OCI-LY7 (cell line): Measurements from ENCODE around the gene MTFP1. TPM values are rescaled to one million over a fixed set of nuclear protein-coding genes. Genes with fewer than 3 reads are reported as not detected.

Source experiments
- BruUV-seq: library from RNA; stranded (reverse); fragments of 400-500 nt; replicated peaks from 2 replicates; lab custom pipeline; 2021; lab: Mats Ljungman, UMichigan
- CTCF ChIA-PET: fragments of 300-600 bp; sonication (Branson Sonifier 250); formaldehyde crosslinking; loops from one replicate; lab custom pipeline; 2022; ENCODE audit warnings: antibody characterized with exemption; ENCODE audit not compliant: unreplicated experiment; lab: Charles Lee
- POLR2A ChIA-PET: fragments of 300-600 bp; sonication (Branson Sonifier 250); formaldehyde crosslinking; loops from one replicate; lab custom pipeline; 2022; ENCODE audit warnings: antibody characterized with exemption; lab: Charles Lee
- DNase-seq: peaks from one replicate; pipeline ENCODE4 v3.0.0-alpha.2; 2015; ENCODE audit warnings: low spot score
- H2AFZ ChIP-seq: fragments of 200-600 bp; sonication (generic), shearing (Covaris generic); 2 replicates; pipeline ENCODE4 v1.6.1; 2014; ENCODE audit warnings: mild to moderate bottlenecking, antibody characterized with exemption, low read length, moderate library complexity
- H3K27ac ChIP-seq: fragments of 200-600 bp; sonication (generic); 2 replicates; pipeline ENCODE4 v1.5.1; 2014; ENCODE audit warnings: mixed run types, low read depth, mild to moderate bottlenecking, moderate library complexity, low read length, inconsistent platforms; ENCODE audit not compliant: poor library complexity, severe bottlenecking
- H3K36me3 ChIP-seq: fragments of 200-600 bp; sonication (generic); 2 replicates; pipeline ENCODE4 v1.6.1; 2014; ENCODE audit warnings: mild to moderate bottlenecking, antibody characterized with exemption, low read length, moderate library complexity, mixed read lengths; ENCODE audit not compliant: insufficient read depth
- H3K4me1 ChIP-seq: fragments of 200-600 bp; sonication (generic); 2 replicates; pipeline ENCODE4 v1.5.1; 2014; ENCODE audit warnings: mild to moderate bottlenecking, low read length; ENCODE audit not compliant: insufficient read depth, poor library complexity, severe bottlenecking
- H3K4me2 ChIP-seq: fragments of 200-600 bp; sonication (generic); 2 replicates; pipeline ENCODE4 v1.6.1; 2014; ENCODE audit warnings: mild to moderate bottlenecking, low read length
- H3K4me3 ChIP-seq: fragments of 200-600 bp; sonication (generic); 2 replicates; pipeline ENCODE4 v1.5.1; 2014; ENCODE audit warnings: mild to moderate bottlenecking, low read depth, low read length; ENCODE audit not compliant: poor library complexity, severe bottlenecking
- H3K79me2 ChIP-seq: fragments of 200-600 bp; sonication (generic); 2 replicates; pipeline ENCODE4 v1.6.1; 2016; ENCODE audit warnings: low read depth, mild to moderate bottlenecking, low read length, moderate library complexity, mixed read lengths; ENCODE audit not compliant: insufficient read depth
- H3K9me2 ChIP-seq: fragments of 200-600 bp; sonication (generic); 2 replicates; pipeline ENCODE4 v1.6.1; 2016; ENCODE audit warnings: mild to moderate bottlenecking, low read length, mixed read lengths; ENCODE audit not compliant: insufficient read depth
- H3K9me3 ChIP-seq: fragments of 200-600 bp; sonication (generic); 2 replicates; pipeline ENCODE4 v1.6.1; 2014; ENCODE audit warnings: mild to moderate bottlenecking, mixed run types, low read length, mixed read lengths
- H4K20me1 ChIP-seq: fragments of 200-600 bp; sonication (generic); 2 replicates; pipeline ENCODE4 v1.6.1; 2014; ENCODE audit warnings: mild to moderate bottlenecking, antibody characterized with exemption, low read length, moderate library complexity, mixed read lengths; ENCODE audit not compliant: insufficient read depth
- CTCF ChIP-seq: fragments of 200-600 bp; sonication (generic); conservative IDR thresholded peaks from 2 replicates; pipeline ENCODE4 v1.5.1; 2014; ENCODE audit warnings: mild to moderate bottlenecking, antibody characterized with exemption, low read length, moderate library complexity, mixed read lengths
- EZH2phosphoT487 ChIP-seq: fragments of 200-600 bp; sonication (generic); IDR thresholded peaks from 2 replicates; pipeline ENCODE4 v1.6.1; 2018; ENCODE audit warnings: low read depth, borderline replicate concordance, mild to moderate bottlenecking, mixed run types, antibody characterized with exemption, low read length, moderate library complexity, mixed read lengths
- intact Hi-C: fragments of 100-400 bp; cut with micrococcal nuclease; formaldehyde crosslinking; loops from one replicate; pipeline ENCODE4 v1.10.0; 2022; ENCODE audit not compliant: unreplicated experiment
- total RNA-seq, 2 experiments: library from RNA; depleted of rRNA in 1 of 2; stranded (reverse); fragments of >200 nt in 1 of 2; shearing (Covaris generic) in 1 of 2; gene quantifications; 2 replicates each; pipeline ENCODE4 v1.2.3, GENCODE V29; 2014 to 2022

The MTFP1 gene
- total RNA-seq, 2 experiments from 2014 or later, result 81.9 to 83.2 TPM

GRCh38 chr22:30425327-30425615, 297 bp upstream of the MTFP1 start:
- H3K27ac ChIP-seq, result peak overlapping the region; percentile 75
- no peaks in the 10 kb centered on the region for H3K9me2 ChIP-seq
- intact Hi-C loops, result loop anchor here (10.0 kb wide), 2 partner anchors 1040 to 1160 kb away; partner anchors contain the start of genes AP1B1, EWSR1 and RHBDD3
- H3K9me3 ChIP-seq, result no peaks in the 10 kb centered on the region
- no peaks in the 10 kb centered on the region for H4K20me1 ChIP-seq
- DNase-seq, result no peak
- peak overlapping the region; percentile 85 for H2AFZ ChIP-seq
- ChIA-PET CTCF (interaction anchor here (1.5 to 2.1 kb wide), 2 partner anchors 34 to 137 kb away, joined by 5 read pairs; no protein-coding TSS in a partner anchor), POLR2A (interaction anchor here (0.6 to 5.5 kb wide), 7 partner anchors 10 to 193 kb away, joined by 3 to 48 read pairs (median 7); no protein-coding TSS in a partner anchor)
- H3K4me3 ChIP-seq, result peak overlapping the region; percentile 93
- peaks cover 45% of the 10 kb centered on the region; the same call in 1 of the 2 replicates for H3K79me2 ChIP-seq
- peak overlapping the region; percentile 99 for H3K4me2 ChIP-seq
- peaks cover 35% of the 10 kb centered on the region for H3K4me1 ChIP-seq
- peaks cover 47% of the 10 kb centered on the region for H3K36me3 ChIP-seq
- no TSS peak for BruUV-seq
- no peak for TF ChIP-seq EZH2phosphoT487
- no peak for TF ChIP-seq CTCF

- BruUV-seq, result no TSS peak
- Histone ChIP-seq H3K79me2 (peaks cover 45% of the 10 kb centered on the region; the same call in 1 of the 2 replicates), H3K9me2 (no peaks in the 10 kb centered on the region), H4K20me1 (no peaks in the 10 kb centered on the region), H3K4me1 (peaks cover 32% of the 10 kb centered on the region), H3K9me3 (no peaks in the 10 kb centered on the region), H2AFZ (peak overlapping the region; percentile 85; the same call in 1 of the 2 replicates), H3K27ac (peak overlapping the region; percentile 75), H3K4me3 (peak overlapping the region; percentile 93), H3K36me3 (peaks cover 34% of the 10 kb centered on the region), H3K4me2 (peak overlapping the region; percentile 99)
- ChIA-PET CTCF (interaction anchor here (0.6 to 1.3 kb wide), 2 partner anchors 139 to 681 kb away, joined by 3 to 5 read pairs; partner anchors contain the start of gene SELENOM), POLR2A (interaction anchor here (0.6 to 5.5 kb wide), 2 partner anchors 9 to 192 kb away, joined by 3 to 48 read pairs; no protein-coding TSS in a partner anchor)
- peak; percentile 86 for DNase-seq
- intact Hi-C loops, result loop anchor here (1.0 to 10.0 kb wide), 3 partner anchors 9 to 1162 kb away; partner anchors contain the start of genes AP1B1, EWSR1 and RHBDD3
- TF ChIP-seq EZH2phosphoT487 (no peak), CTCF (peak; percentile 78)
Observed at GRCh38 chr22:30426388-30427353, 1.1 kb downstream of the MTFP1 start.
